ENCODE measurements around the gene ABHD3.
A peak's percentile ranks its signal among the peaks of the same experiment; 100 is the strongest.
"Not testable (repeated sequence)": the region's sequence is repeated elsewhere in the genome, so short reads cannot be mapped to it uniquely, and the experiment has no call there.

ABHD3 gene

DNA sequence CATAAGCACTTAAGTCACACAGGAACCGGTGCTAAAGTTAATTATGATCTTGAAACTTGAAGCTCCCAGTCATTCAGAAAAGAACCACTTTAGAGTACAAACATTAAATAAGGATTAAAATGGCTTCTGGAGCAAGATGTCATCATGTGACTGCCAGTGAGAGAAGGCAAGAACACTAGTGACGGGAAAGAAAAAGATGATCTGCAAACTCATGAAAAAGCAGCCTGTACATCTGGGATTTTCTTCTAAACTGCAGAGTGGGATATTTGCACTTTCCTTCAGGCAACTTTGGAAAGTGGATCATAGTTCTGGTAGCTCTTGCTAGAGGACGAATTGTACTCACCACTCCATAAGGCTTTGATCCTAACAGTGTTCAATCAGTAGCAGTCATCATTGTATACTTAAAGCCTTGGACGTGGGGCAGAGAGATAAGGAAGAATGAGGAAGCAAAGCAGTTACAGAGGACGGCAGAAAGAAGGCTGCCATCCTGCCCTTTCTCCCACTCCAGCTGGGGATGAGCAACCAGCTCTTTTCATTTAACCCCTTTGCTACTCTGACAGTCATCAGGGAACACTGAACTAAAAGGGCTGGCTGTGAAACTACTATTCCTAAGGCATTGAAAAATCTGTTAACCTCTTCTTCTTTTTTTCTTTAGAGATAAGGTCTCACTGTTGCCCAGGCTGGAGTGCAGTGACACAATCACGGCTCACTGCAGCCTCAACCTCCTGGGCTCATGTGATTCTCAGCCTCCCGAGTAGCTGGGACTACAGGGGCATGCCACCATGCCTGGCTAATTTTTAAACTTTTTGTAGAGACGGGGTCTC lies 18.1 kb downstream of the ABHD3 start:
- Mint-ChIP-seq H3K9me3 (peaks cover 4% of the 10 kb centered on the region), H3K27ac (no peak overlapping the region), H3K4me3 (no peak overlapping the region), H3K27me3 (no peaks in the 10 kb centered on the region), H3K36me3 (peaks cover 44% of the 10 kb centered on the region), H3K4me1 (peaks cover 9% of the 10 kb centered on the region)
- DNase-seq: no peak
- CTCF ChIA-PET: no interaction called here

DNA sequence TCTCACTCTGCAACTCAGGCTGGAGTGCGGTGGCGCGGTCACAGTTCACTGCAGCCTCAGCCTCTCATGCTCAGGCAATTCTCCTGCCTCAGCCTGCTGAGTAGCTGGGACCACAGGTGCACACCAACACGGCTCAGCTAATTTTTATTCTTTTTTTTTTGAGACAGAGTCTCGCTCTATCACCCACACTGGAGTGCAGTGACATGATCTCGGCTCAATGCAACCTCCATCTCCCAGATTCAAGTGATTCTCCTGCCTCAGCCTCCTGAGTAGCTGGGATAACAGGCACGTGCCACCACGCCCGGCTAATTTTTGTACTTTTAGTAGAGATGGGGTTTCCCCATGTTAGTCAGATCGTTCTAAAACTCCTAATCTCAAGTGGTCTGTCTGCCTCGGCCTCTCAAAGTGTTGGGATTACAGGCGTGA lies 19.0 kb downstream of the ABHD3 start:
- H3K4me1 Mint-ChIP-seq, H3K4me3 Mint-ChIP-seq, H3K27me3 Mint-ChIP-seq, DNase-seq, H3K9me3 Mint-ChIP-seq, CTCF ChIA-PET: not testable (repeated sequence)
- Mint-ChIP-seq H3K27ac (peak overlapping the region; percentile 67), H3K36me3 (peaks cover 37% of the 10 kb centered on the region)

DNA sequence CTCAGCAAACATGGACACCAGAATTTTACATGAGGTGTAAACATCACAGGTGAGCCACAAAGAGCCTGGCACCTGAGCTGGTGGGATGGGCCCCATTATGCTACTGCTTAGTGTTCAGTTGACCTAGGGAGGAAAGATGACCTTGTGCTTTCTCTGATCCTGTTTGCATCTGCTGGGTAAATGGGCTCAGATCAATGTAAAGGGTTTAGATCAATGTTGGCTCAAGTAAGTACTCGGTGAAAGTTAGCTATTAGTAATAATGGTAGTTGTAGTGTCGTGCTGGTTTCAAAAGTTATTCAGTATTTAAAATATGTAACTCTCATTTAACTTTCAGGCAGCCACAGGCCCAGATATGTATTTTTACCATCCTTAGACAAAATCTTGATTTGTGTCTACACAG lies 19.8 kb downstream of the ABHD3 start:
- Mint-ChIP-seq H3K27me3 (no peaks in the 10 kb centered on the region), H3K27ac (peak overlapping the region; percentile 71), H3K4me1 (peaks cover 9% of the 10 kb centered on the region), H3K9me3 (peaks cover 3% of the 10 kb centered on the region), H3K36me3 (peaks cover 31% of the 10 kb centered on the region), H3K4me3 (no peak overlapping the region)
- CTCF ChIA-PET: no interaction called here
- no peak for DNase-seq

DNA sequence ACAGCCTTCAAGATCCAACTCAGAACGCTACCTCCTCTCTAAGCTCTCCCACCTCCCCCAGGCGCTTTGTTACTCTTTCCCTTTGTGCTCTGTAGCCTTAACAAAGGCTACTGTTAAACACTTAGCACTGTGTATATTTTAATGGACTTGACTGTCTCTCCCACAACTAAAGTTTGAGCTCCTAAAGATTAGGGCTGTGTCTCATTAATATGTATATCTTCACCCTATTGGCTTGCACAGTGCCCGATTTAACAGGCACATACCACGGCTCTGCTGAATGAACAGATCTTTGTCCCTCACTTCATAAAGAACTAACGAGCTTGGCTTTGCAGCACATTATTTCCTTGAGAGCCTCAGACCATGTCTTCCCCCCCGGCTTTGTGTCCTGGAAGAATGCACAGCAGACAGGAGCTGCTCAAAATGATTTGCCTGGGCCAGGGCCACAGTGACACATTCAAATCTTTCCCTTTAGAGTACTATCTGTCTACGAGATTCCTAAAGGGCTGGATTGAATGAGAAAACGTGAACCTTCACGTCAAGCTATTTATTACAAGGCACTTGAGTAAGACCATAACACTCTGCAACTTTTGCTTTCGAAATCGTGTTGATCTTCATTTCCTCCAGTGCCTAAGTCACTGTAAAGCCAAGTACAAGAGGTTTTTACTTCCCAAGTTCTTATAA lies 22.1 kb downstream of the ABHD3 start:
- H3K36me3 Mint-ChIP-seq: peaks cover 13% of the 10 kb centered on the region
- peak; percentile 22 for DNase-seq
- CTCF ChIA-PET: interaction anchor here (0.6 to 1.5 kb wide), 6 partner anchors 10 to 193 kb away, joined by 3 to 5 read pairs (median 3); partner anchors contain the start of genes ESCO1 and SNRPD1
- H3K27me3 Mint-ChIP-seq: no peaks in the 10 kb centered on the region
- H3K4me3 Mint-ChIP-seq: no peak overlapping the region
- H3K4me1 Mint-ChIP-seq: peaks cover 8% of the 10 kb centered on the region
- H3K9me3 Mint-ChIP-seq: no peaks in the 10 kb centered on the region
- H3K27ac Mint-ChIP-seq: no peak overlapping the region

DNA sequence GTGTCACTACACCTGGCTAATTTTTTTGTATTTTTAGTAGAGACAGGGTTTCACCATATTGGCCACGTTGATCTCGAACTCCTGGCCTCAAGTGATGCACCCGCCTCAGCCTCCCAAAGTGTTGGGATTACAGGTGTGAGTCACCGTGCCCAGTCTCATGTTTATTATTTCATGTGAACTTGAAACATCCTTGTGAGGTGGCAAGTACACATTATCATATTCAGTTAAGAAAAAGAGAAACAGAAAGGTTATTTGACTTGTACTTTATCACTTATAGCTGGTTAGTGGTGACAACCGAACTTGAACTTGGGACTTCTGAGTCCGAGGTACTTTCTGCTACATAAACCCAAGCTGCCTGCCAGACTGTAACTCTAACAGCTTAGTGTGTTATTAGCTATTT lies 24.4 kb downstream of the ABHD3 start:
- peak overlapping the region; percentile 33 for H3K27ac Mint-ChIP-seq
- no peaks in the 10 kb centered on the region for H3K9me3 Mint-ChIP-seq
- no peak for DNase-seq
- peaks cover 12% of the 10 kb centered on the region for H3K4me1 Mint-ChIP-seq
- CTCF ChIA-PET: interaction anchor here (0.6 to 1.1 kb wide), 2 partner anchors 8 to 56 kb away, joined by 3 read pairs; no protein-coding TSS in a partner anchor
- H3K4me3 Mint-ChIP-seq: no peak overlapping the region
- H3K27me3 Mint-ChIP-seq: no peaks in the 10 kb centered on the region
- H3K36me3 Mint-ChIP-seq: peaks cover 11% of the 10 kb centered on the region

DNA sequence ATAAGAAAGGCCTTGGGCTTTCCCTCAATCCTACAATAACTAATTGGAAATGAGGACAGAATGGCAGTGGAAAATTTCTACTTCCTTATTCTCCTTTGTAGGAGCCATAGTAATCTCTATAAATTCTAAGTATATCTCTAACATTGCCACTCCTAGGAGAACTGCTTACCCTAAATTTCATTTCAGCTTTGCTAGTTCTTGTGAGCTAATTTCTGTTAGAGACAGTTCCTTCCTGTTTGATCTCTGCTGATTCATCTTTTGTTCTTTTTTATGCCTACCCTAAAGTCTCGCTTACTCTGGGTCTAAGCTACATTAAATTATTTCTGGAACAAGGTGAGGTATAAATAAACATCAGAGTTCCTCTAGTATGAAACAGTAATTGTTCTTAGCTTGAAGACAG lies 25.7 kb downstream of the ABHD3 start:
- Mint-ChIP-seq H3K27me3 (no peaks in the 10 kb centered on the region), H3K4me1 (peaks cover 7% of the 10 kb centered on the region), H3K36me3 (peaks cover 6% of the 10 kb centered on the region), H3K4me3 (no peak overlapping the region), H3K27ac (no peak overlapping the region), H3K9me3 (no peaks in the 10 kb centered on the region)
- CTCF ChIA-PET: no interaction called here
- no peak for DNase-seq

DNA sequence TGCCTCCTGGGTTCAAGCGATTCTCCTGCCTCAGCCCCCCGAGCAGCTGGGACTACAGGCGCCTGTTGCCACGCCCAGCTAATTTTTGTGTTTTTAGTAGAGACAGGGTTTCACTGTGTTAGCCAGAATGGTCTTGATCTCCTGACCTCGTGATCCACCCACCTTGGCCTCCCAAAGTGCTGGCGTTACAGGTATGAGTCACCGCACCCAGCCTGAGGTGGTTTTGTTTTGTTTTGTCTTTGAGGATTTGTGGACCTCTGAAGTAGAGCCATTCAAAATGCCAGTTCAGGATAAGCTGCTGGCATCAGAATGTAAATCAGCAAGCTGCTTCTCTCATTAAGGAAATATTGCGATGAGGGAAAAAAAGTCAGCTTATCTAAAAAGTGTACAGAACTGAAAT lies 29.2 kb downstream of the ABHD3 start:
- CTCF ChIA-PET: interaction anchor here (0.9 kb wide), 1 partner anchor 22 kb away, joined by 3 read pairs; no protein-coding TSS in a partner anchor
- DNase-seq, H3K9me3 Mint-ChIP-seq, H3K4me1 Mint-ChIP-seq, H3K27me3 Mint-ChIP-seq, H3K27ac Mint-ChIP-seq, H3K4me3 Mint-ChIP-seq: not testable (repeated sequence)
- H3K36me3 Mint-ChIP-seq: peaks cover 15% of the 10 kb centered on the region

DNA sequence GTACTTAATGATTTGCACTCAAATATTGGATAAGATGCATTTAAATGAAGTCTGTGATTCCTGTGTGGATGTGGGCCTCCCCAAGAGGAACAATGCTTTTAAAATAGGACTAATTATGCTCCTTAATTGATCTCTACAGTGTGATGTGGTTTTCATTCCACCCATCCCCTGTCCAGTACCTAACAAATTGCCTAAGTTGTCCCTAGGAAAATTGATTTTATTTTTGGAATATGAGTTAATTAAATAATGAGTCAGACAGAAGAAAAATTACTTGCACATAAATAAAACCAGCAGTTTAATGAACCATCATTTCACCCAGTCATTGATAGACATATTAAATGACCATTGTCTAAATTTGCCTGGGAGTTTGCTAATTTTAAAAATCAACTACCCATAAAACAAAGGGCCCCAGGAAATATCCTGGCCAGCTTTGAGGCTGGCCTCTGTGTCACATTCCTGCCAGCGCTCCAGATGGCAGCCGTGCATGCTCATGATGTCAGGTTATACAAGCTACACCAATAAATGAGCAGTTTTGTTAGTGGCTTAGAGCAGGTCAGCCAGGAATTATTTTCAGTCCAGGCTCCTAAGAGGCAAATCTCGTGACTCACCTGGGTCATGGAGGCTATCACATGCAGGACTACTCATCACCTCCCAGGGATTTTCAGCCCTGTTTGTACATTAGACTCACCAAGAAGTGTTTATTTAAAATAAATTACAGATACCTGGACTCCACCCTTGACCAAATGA lies 31.9 kb downstream of the ABHD3 start:
- CTCF ChIA-PET: interaction anchor here (0.6 to 1.3 kb wide), 2 partner anchors 8 to 10 kb away, joined by 3 read pairs; no protein-coding TSS in a partner anchor
- peaks cover 4% of the 10 kb centered on the region for H3K4me1 Mint-ChIP-seq
- H3K9me3 Mint-ChIP-seq: no peaks in the 10 kb centered on the region
- no peaks in the 10 kb centered on the region for H3K27me3 Mint-ChIP-seq
- no peak overlapping the region for H3K4me3 Mint-ChIP-seq
- no peak overlapping the region for H3K27ac Mint-ChIP-seq
- DNase-seq: no peak
- peaks cover 20% of the 10 kb centered on the region for H3K36me3 Mint-ChIP-seq

DNA sequence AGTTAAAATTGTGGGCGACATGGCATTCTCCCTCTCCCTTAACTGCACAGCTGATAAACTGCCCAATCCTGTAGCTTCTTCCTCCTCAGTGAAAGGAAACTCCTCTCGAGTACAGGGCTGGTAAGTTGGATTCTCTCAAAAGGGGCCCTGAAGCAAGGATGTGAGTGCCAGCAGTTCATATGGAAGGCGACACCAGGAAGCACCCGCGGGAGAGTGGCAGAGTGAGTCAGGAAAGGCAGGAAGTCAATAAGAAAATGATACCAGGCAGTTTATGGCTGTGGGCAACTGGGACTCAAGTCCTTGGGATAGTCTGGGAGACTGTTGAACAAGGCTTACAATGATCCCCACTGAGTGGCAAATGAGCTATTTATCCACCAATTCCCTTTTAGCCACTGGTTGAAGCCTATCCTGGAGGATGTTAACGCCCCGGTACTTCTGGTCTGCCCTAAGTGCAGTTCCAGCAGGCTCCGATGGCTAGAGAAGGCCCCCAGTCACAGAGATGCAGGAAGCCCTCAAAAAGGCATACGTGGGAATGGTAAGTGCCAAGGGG lies 34.8 kb downstream of the ABHD3 start:
- no peaks in the 10 kb centered on the region for H3K9me3 Mint-ChIP-seq
- no peaks in the 10 kb centered on the region for H3K4me1 Mint-ChIP-seq
- H3K36me3 Mint-ChIP-seq: peaks cover 24% of the 10 kb centered on the region
- no peaks in the 10 kb centered on the region for H3K27me3 Mint-ChIP-seq
- no peak overlapping the region for H3K27ac Mint-ChIP-seq
- CTCF ChIA-PET: interaction anchor here (0.8 kb wide), 1 partner anchor 18 kb away, joined by 3 read pairs; no protein-coding TSS in a partner anchor
- H3K4me3 Mint-ChIP-seq: no peak overlapping the region
- no peak for DNase-seq

DNA sequence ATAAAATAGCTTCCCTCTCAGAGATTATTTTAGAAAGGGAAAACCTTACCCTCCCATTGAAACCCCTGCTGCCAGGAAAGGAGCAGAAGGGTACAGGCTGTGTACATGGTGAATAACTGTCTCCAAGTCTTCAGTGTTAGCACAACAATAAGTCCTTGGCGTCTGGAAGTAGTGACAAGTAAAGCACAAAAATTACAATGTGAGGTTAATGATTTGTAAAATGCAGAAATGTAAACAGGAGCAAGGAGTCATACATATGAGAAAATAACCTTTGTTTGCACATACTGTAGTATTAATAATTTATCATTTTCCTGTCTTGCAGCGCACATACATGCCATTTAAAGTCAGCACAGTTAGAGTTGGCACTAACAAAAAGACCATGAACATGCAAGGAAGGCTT lies 40.5 kb downstream of the ABHD3 start:
- Mint-ChIP-seq H3K9me3 (no peaks in the 10 kb centered on the region), H3K27me3 (no peaks in the 10 kb centered on the region), H3K27ac (no peak overlapping the region), H3K4me1 (no peaks in the 10 kb centered on the region), H3K4me3 (no peak overlapping the region), H3K36me3 (peaks cover 22% of the 10 kb centered on the region)
- DNase-seq: no peak
- CTCF ChIA-PET: no interaction called here

DNA sequence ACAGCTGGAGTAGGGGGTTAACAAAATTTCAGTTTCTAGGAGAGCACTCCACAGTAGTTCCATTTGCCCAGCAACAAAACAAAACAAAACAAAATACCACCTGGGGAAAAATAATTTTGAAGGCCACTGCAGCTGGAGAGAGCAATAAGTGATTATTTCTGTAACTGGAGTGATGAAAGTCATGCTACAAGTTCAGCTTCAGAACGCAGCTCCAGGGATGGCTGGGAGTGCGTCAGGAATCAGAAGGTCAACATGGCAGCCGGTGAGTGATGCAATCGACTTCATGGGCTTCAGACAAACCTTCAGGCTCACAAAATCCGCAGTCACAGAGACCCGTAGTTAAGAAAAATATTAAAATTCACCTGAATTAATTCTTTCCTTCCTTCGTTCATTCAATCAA lies 41.0 kb downstream of the ABHD3 start:
- H3K27ac Mint-ChIP-seq: no peak overlapping the region

DNA sequence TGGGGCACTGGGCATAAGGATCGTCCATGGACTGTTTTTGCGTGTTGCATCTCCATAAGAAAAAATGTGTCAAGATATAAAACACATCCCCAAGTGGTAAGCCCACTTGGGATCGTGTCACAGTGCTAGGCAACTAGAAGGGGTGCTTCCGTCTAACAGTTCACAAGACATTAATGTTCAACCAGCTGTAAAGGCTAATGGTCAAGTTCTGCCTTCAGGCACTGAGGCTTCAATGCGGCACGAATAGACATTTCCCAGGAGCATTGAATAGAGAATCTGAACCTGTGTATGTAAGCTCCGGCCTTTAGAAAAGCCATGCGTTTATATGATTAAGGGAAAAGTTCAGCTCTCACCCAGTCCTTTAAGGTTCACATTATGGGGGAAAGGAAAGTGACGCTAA lies 42.0 kb downstream of the ABHD3 start:
- DNase-seq: no peak
- H3K27me3 Mint-ChIP-seq: no peaks in the 10 kb centered on the region
- H3K27ac Mint-ChIP-seq: no peak overlapping the region
- CTCF ChIA-PET: no interaction called here
- no peak overlapping the region for H3K4me3 Mint-ChIP-seq
- H3K4me1 Mint-ChIP-seq: no peaks in the 10 kb centered on the region
- H3K36me3 Mint-ChIP-seq: peaks cover 25% of the 10 kb centered on the region
- H3K9me3 Mint-ChIP-seq: no peaks in the 10 kb centered on the region

More for the DNA sequence above, 41.0 kb downstream of the ABHD3 start:
- H3K4me3 Mint-ChIP-seq: no peak overlapping the region
- peaks cover 22% of the 10 kb centered on the region for H3K36me3 Mint-ChIP-seq
- CTCF ChIA-PET: no interaction called here
- H3K4me1 Mint-ChIP-seq: no peaks in the 10 kb centered on the region
- DNase-seq: no peak
- no peaks in the 10 kb centered on the region for H3K27me3 Mint-ChIP-seq
- H3K9me3 Mint-ChIP-seq: no peaks in the 10 kb centered on the region

DNA sequence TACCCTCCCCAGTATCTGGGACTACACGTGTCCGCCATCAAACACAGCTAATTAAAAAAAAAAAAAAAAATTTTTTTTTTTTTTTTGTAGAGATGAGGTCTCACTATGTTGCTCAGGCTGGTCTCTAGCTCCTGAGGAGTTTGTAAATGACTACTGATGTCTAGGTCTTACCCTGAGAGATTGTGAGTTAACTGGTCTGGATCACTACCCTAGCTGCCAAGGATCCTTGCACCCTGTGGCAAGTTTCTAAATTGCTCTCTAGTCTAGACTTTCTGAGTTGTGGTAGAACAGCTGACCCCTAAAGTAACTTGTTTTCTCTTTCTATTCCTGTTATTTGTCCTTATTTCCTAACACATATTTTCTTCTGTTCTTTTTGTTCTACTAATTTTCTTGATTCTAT lies 44.5 kb downstream of the ABHD3 start:
- DNase-seq: no peak
- H3K4me1 Mint-ChIP-seq: no peaks in the 10 kb centered on the region
- H3K36me3 Mint-ChIP-seq: peaks cover 27% of the 10 kb centered on the region
- H3K27ac Mint-ChIP-seq: no peak overlapping the region
- H3K27me3 Mint-ChIP-seq: no peaks in the 10 kb centered on the region
- H3K4me3 Mint-ChIP-seq: no peak overlapping the region
- no peaks in the 10 kb centered on the region for H3K9me3 Mint-ChIP-seq
- CTCF ChIA-PET: no interaction called here

DNA sequence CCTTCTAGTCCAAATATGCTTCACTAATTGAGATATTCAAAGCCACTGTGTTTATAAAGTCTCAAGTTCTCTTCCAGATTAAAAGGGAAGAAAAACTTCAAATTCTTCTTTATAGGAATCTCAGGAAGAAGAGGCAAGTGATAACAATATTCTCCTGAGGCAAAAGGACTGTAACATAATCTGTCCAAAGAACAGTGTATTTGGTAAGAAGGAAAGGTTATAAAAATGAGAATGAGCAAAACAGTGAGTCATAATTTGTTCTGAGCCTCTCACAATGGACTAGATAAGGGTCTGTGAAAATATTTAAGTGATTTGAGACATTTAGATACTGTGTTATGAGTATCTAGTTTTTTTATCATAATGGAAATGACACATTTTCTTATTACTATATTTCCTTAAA lies 48.2 kb downstream of the ABHD3 start:
- H3K4me3 Mint-ChIP-seq: no peak overlapping the region
- H3K36me3 Mint-ChIP-seq: peaks cover 38% of the 10 kb centered on the region
- CTCF ChIA-PET: no interaction called here
- H3K9me3 Mint-ChIP-seq: no peaks in the 10 kb centered on the region
- no peak overlapping the region for H3K27ac Mint-ChIP-seq
- no peak for DNase-seq
- H3K4me1 Mint-ChIP-seq: no peaks in the 10 kb centered on the region
- no peaks in the 10 kb centered on the region for H3K27me3 Mint-ChIP-seq

Data from activated naive CD4-positive, alpha-beta T cell treated with anti-CD3 and anti-CD28 coated beads, Interleukin-2, amount 10 ng/mL, durations not matched to agents 7 days and 5 days (primary cell).